ENCODE data around the gene APOBEC4. TPM values are rescaled to one million over a fixed set of nuclear protein-coding genes. Genes with fewer than 3 reads are reported as not detected.

APOBEC4 gene
- total RNA-seq, result not detected in 2 replicates

GRCh38 chr1:183652547-183653461 lies at the start of gene APOBEC4:
TSS of gene APOBEC4 (minus strand) at chr1:183653316. CDS start at chr1:183648781, 4,535 bp downstream.

GRCh38 chr1:183635606-183636333 lies 17.3 kb downstream of the APOBEC4 start, which contains the start of gene ARPC5:
TSS of gene ARPC5 (minus strand) at chr1:183635783. CDS start at chr1:183635659, 124 bp downstream.

Other genes with a start within 250 kb of the APOBEC4 start
- gene NMNAT2, start 234.9 kb downstream of the APOBEC4 start, total RNA-seq, result 0.34 and 0.50 TPM in 2 replicates
- 25.6 and 51.3 TPM in 2 replicates for gene SMG7, start 180.8 kb downstream of the APOBEC4 start, total RNA-seq
- gene NCF2, start 62.9 kb downstream of the APOBEC4 start, total RNA-seq, result 63.9 and 66.6 TPM in 2 replicates
- 78.6 and 173 TPM in 2 replicates for gene ARPC5, start 17.5 kb downstream of the APOBEC4 start, total RNA-seq
- 0.68 and 3.3 TPM in 2 replicates for gene RGL1, start 151.8 kb upstream of the APOBEC4 start, total RNA-seq